SIG-M5 treated with dmso at 0.1 percent for 504 hours (cell line): ENCODE measurements around the gene MYL2.

Source experiments
- DNase-seq: peaks from one replicate; lab custom pipeline; 2025; ENCODE audit not compliant: unreplicated experiment; lab: John Stamatoyannopoulos, UW

The MYL2 gene

DNA sequence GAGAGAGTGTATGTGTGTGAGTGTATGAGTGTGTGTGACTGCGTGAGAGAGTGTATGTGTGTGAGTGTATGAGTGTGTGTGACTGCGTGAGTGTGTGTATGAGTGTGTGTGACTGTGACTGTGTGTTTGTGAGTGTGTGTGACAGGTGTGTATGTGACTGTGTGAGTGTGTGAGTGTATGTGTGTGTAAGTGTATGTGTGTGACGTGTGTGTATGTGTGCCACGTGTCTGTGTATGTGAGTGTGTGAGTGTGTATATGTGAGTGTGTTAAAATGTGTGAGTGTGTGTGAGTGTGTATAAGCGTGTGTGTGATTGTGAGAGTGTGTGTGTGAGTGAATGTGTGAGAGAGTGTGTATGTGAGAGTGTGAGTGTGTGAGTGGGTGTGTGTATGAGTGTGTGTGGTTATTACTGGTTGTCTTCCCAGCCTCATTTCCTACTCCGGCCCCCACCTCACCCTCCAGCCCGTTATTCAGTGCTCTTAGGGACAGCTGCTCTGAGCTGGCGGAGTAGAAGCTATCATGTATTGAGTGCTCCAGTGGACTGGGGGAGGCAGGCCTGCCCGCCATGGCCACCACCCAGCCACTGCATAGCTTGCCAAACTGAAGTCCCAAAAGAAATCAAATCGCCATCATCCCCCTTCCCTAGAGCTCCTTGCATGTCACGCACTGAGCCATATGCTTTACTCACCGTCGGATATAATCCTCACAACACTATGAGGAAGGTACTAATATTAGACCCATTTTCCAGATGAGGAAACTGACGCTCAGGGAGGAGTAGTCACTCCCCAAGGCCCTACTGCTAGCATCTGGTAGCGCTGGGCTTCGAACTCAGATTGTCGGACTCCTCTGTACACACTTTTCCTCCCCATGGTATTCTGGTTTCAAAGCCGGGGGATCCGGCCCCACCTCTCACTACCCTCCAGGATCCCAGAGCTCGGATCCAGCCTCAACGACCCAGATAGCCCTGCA is 10.3 kb upstream of the MYL2 start:
- DNase-seq = no peak

- no peak for DNase-seq
Observed at GRCh38 chr12:110929818-110930217, 9.4 kb upstream of the MYL2 start.

GRCh38 chr12:110928700-110929099 is 8.3 kb upstream of the MYL2 start:
- no peak for DNase-seq

- DNase-seq = no peak
Observed at GRCh38 chr12:110927546-110927945, 7.2 kb upstream of the MYL2 start.

DNA sequence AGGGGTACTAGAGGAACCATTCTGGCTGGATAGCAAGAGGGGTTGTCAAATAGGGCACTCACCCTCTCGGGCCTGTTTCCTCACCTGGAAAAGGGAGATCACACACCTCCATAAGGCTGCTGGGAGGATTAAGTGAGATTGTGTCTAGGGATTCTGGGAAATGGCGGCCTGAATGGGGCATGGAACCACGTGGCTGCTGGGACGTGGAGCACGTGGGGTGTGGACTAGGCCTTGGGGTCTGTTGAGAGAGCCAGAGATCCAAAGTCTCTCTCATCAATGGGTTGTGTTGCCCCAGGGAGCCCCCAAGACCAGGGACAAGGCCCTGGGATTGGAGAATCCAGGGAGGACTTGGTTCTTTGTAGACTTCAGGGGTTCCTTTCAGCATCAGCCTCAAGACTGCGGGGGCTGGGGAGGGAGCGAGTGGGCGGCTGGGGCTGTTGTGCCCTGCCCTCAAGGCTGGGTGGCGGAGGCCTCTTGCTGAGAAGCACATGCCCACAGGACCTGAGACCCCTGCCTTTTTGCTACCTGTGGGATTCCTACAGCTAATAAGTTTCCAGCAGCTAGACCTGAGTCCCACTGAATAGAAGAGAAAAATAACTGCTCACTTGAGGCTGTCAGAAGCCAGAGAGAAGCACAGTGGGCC is 3.4 kb upstream of the MYL2 start:
- no peak for DNase-seq

DNA sequence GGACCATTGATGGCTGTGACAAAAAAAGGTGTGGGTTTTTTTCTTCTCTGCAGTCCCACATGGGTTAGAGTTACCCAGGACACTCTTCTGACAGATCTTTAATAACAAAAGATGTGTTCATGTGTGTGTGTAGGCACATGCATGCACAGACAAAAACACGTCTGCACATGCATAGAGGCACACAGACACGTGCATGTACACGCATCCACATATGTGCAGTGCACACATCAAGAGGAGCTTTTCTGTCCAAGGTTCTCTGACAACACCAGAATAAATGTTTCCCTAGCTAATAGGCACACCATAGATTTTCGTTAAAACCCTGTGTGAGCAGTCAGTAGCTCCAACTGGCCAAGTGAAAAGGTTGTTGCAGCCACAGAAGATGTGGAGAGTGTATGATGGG is 2.8 kb upstream of the MYL2 start:
- no peak for DNase-seq

DNA sequence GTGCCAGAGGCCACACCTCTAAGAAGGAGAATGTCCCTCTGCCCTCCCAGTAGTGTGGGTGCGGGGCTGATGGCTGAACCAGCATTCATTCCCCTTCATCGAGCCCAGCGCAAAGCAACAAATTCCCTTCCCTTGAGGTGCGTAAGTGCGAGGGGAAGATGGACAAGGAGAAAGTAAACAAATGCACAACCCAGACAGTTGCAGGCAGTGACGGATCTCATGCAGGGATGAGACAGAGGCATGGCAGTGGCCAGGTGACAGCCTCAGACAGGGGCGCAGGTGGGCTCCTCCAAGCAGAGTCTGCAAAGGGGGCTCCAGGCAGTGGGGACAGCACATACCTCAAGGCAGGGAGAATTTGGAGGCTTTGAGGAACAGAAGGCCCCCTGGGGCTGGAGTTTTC is 2.3 kb upstream of the MYL2 start:
- DNase-seq = no peak

DNA sequence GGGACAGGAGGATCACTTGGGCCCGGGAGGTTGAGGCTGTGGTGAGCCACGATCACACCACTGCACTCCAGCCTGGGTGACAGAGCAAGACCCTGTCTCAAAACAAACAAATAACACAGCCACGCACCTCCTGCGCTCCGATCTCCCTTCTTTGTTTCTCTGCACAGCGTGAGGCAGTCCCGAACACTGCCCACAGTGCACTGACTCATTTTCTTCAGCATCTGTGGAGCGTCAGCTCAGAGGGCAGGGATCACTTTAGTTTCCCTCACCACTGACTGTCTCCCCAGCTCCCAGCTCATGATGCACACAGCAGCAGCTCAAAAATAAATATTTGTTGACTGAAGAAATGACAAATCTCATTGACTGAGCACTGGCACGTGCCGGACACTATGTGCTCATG is 883 bp upstream of the MYL2 start:
- no peak for DNase-seq

DNA sequence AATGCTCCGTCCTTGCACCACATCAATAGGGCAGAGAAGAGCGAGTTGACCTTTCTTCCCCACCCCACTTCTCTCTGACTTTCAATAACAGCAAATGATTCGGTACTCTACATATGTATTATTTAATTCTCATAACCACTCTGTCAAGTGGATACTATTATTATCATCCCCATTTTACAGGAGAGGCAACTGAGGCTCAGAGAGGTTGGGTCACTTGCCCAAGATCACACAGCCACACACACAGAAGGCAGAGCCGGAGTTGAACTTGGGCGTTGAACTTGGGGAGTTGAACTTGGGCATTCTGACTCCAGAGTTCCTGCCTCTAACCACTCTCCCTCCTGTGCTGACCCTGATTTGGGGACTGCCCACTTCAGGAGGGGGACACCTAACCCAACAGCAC is 659 bp downstream of the MYL2 start:
- DNase-seq = no peak

GRCh38 chr12:110917961-110918360 is 2.4 kb downstream of the MYL2 start:
- no peak for DNase-seq

- no peak for DNase-seq
Observed at GRCh38 chr12:110917467-110917866, 2.9 kb downstream of the MYL2 start.

- DNase-seq = peak; percentile 69
Observed at GRCh38 chr12:110916295-110916875, 4.0 kb downstream of the MYL2 start.

GRCh38 chr12:110913119-110914056 is 7.0 kb downstream of the MYL2 start:
- peak; percentile 78 for DNase-seq

DNA sequence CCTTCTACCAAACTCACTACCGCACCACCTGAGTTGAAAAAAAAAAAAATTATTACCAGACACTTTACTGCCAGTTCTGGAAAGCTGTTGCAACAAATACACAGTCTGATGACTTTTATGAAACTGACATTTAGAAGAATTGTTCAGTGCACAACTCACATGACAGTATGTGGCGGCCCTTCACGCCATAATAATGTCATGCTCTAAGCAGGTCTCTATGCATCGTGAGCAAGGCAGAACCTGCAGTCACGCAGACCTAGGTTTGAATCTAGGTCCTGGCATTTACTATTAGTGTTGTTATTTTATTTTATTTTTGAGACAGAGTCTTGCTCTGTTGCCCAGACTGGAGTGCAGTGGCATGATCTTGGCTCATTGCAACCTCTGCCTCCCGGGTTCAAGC is 8.1 kb downstream of the MYL2 start:
- DNase-seq = no peak

GRCh38 chr12:110908377-110909152 is 11.8 kb downstream of the MYL2 start:
- DNase-seq = no peak

DNA sequence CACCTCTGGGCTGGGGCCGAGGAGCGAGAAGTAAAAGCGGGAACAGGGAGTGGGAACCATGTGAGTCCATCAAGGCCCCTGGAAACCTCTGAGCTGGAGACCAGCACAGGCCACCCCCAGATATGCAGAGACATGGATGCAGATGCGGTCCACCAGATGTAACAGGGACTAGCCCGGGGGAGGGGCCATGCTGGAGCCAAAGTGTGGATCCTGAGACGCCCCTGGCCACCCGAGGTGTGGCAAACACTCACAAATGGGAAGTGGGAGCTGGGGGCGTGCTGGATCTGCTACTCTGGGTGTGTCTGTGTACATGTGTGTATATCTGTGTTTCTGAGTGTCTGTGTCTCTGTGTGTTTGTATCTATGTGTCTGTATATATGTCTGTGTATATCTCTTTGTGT is 12.8 kb downstream of the MYL2 start:
- no peak for DNase-seq

DNA sequence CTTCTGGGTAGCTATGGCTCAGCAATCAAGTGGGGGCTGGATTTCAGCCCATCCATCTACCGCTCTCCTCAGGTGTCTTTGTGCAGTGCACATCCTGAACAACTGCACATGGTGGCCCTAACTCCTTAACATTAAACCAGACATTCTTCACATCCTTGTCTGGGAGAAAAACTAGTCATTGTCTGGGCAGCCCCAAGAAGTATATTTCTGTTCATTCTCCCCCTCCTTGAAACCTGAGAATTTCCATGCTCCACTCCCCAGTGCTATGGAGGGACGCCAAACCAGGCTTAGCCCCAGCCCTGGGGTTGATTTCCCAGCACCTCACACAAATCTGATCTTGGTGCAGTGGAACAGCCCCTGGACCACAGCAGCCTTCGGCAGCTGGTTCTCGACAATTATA is 13.4 kb downstream of the MYL2 start:
- DNase-seq = no peak

- no peak for DNase-seq
Observed at GRCh38 chr12:110906516-110906915, 13.9 kb downstream of the MYL2 start.

- DNase-seq = peak; percentile 90
Observed at GRCh38 chr12:110906083-110906482, 14.3 kb downstream of the MYL2 start.

DNA sequence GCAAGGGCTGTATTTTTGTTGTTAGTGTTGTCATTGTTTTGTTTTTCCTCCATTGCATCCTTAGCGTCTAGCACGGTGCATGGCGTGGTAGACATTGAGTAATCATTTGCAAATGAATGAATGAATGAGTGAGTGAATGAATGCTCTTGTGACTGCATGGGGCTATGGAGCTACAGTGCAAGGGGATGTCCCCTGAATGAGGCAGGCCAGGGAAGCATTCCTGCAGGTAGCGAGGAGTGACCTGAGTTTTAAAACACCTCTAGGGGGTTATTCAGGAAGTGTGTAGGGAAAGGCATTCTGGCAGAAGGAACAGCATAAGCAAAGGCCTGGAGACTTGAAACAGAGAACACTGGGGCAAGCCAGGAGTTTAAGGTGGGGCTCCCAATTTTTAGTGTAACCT is 16.9 kb downstream of the MYL2 start:
- no peak for DNase-seq
